ENCODE measurements around the gene NUBPL. TPM values are rescaled to one million over a fixed set of nuclear protein-coding genes. Genes with fewer than 3 reads are reported as not detected.

The NUBPL gene
- total RNA-seq, 2 experiments from 2014 or later: 5.8 to 9.4 TPM

GRCh38 chr14:31660191-31660590, 99.0 kb downstream of the NUBPL start:
- ATAC-seq (ENCODE audit: low read depth): no peak
- H3K27me3 Mint-ChIP-seq: no peaks in the 10 kb centered on the region
- no peak overlapping the region for H3K4me3 Mint-ChIP-seq
- peaks cover 6% of the 10 kb centered on the region for H3K9me3 Mint-ChIP-seq
- DNase-seq: no peak
- H3K27ac Mint-ChIP-seq: no peak overlapping the region
- peaks cover 5% of the 10 kb centered on the region for H3K36me3 Mint-ChIP-seq
- H3K4me1 Mint-ChIP-seq: peaks cover 2% of the 10 kb centered on the region
- POLR2A ChIA-PET: no interaction called here

- H3K27ac Mint-ChIP-seq: no peak overlapping the region
- peaks cover 5% of the 10 kb centered on the region for H3K36me3 Mint-ChIP-seq
- H3K4me3 Mint-ChIP-seq: no peak overlapping the region
- ATAC-seq (ENCODE audit: low read depth) (no peak), DNase-seq (no peak)
- H3K4me1 Mint-ChIP-seq: peaks cover 2% of the 10 kb centered on the region
- POLR2A ChIA-PET: no interaction called here
- peaks cover 9% of the 10 kb centered on the region for H3K9me3 Mint-ChIP-seq
- no peaks in the 10 kb centered on the region for H3K27me3 Mint-ChIP-seq
Measured at GRCh38 chr14:31660728-31661127, 99.5 kb downstream of the NUBPL start.

GRCh38 chr14:31668348-31668747, 107.1 kb downstream of the NUBPL start:
- POLR2A ChIA-PET: no interaction called here
- H3K4me3 Mint-ChIP-seq: no peak overlapping the region
- H3K36me3 Mint-ChIP-seq: peaks cover 3% of the 10 kb centered on the region
- DNase-seq (no peak), ATAC-seq (ENCODE audit: low read depth) (no peak)
- H3K27me3 Mint-ChIP-seq: no peaks in the 10 kb centered on the region
- H3K27ac Mint-ChIP-seq: no peak overlapping the region
- H3K4me1 Mint-ChIP-seq: no peaks in the 10 kb centered on the region
- peaks cover 21% of the 10 kb centered on the region for H3K9me3 Mint-ChIP-seq

GRCh38 chr14:31672709-31673108, 111.5 kb downstream of the NUBPL start:
- Mint-ChIP-seq H3K9me3 (peaks cover 16% of the 10 kb centered on the region), H3K4me1 (peaks cover 2% of the 10 kb centered on the region), H3K27ac (no peak overlapping the region), H3K27me3 (no peaks in the 10 kb centered on the region), H3K36me3 (peaks cover 6% of the 10 kb centered on the region), H3K4me3 (no peak overlapping the region)
- POLR2A ChIA-PET: no interaction called here
- ATAC-seq (ENCODE audit: low read depth) (no peak), DNase-seq (no peak)

GRCh38 chr14:31677052-31677451, 115.8 kb downstream of the NUBPL start:
- Mint-ChIP-seq H3K36me3 (peaks cover 5% of the 10 kb centered on the region), H3K4me3 (no peak overlapping the region), H3K27me3 (no peaks in the 10 kb centered on the region), H3K4me1 (peaks cover 2% of the 10 kb centered on the region), H3K27ac (no peak overlapping the region), H3K9me3 (peaks cover 4% of the 10 kb centered on the region)
- POLR2A ChIA-PET: no interaction called here
- no peak for DNase-seq
- ATAC-seq (ENCODE audit: low read depth): no peak

GRCh38 chr14:31677630-31678029, 116.4 kb downstream of the NUBPL start:
- Mint-ChIP-seq H3K9me3 (peaks cover 4% of the 10 kb centered on the region), H3K36me3 (peaks cover 5% of the 10 kb centered on the region), H3K4me3 (no peak overlapping the region), H3K27me3 (no peaks in the 10 kb centered on the region), H3K4me1 (peaks cover 2% of the 10 kb centered on the region), H3K27ac (no peak overlapping the region)
- POLR2A ChIA-PET: no interaction called here
- ATAC-seq (ENCODE audit: low read depth) (no peak), DNase-seq (no peak)

- Mint-ChIP-seq H3K9me3 (peaks cover 4% of the 10 kb centered on the region), H3K4me3 (no peak overlapping the region), H3K27ac (no peak overlapping the region), H3K27me3 (no peaks in the 10 kb centered on the region), H3K36me3 (peaks cover 4% of the 10 kb centered on the region), H3K4me1 (peaks cover 2% of the 10 kb centered on the region)
- DNase-seq (no peak), ATAC-seq (ENCODE audit: low read depth) (no peak)
- POLR2A ChIA-PET: no interaction called here
Measured at GRCh38 chr14:31678421-31679249, 117.4 kb downstream of the NUBPL start.

GRCh38 chr14:31682768-31683167, 121.6 kb downstream of the NUBPL start:
- Mint-ChIP-seq H3K27me3 (no peaks in the 10 kb centered on the region), H3K9me3 (peaks cover 3% of the 10 kb centered on the region), H3K36me3 (peaks cover 3% of the 10 kb centered on the region), H3K27ac (no peak overlapping the region), H3K4me3 (no peak overlapping the region), H3K4me1 (no peaks in the 10 kb centered on the region)
- POLR2A ChIA-PET: no interaction called here
- DNase-seq (no peak), ATAC-seq (ENCODE audit: low read depth) (no peak)

GRCh38 chr14:31687726-31688125, 126.5 kb downstream of the NUBPL start:
- Mint-ChIP-seq H3K27ac (no peak overlapping the region), H3K4me1 (no peaks in the 10 kb centered on the region), H3K9me3 (peaks cover 4% of the 10 kb centered on the region), H3K36me3 (peaks cover 4% of the 10 kb centered on the region), H3K4me3 (no peak overlapping the region), H3K27me3 (no peaks in the 10 kb centered on the region)
- DNase-seq (no peak), ATAC-seq (ENCODE audit: low read depth) (no peak)
- POLR2A ChIA-PET: no interaction called here

- no peaks in the 10 kb centered on the region for H3K4me1 Mint-ChIP-seq
- POLR2A ChIA-PET: no interaction called here
- DNase-seq: no peak
- ATAC-seq (ENCODE audit: low read depth): no peak
- no peak overlapping the region for H3K27ac Mint-ChIP-seq
- peaks cover 1% of the 10 kb centered on the region for H3K9me3 Mint-ChIP-seq
- H3K27me3 Mint-ChIP-seq: no peaks in the 10 kb centered on the region
- H3K4me3 Mint-ChIP-seq: no peak overlapping the region
- peaks cover 3% of the 10 kb centered on the region for H3K36me3 Mint-ChIP-seq
Measured at GRCh38 chr14:31690056-31690455, 128.9 kb downstream of the NUBPL start.

- H3K27ac Mint-ChIP-seq: no peak overlapping the region
- H3K27me3 Mint-ChIP-seq: no peaks in the 10 kb centered on the region
- peaks cover 3% of the 10 kb centered on the region for H3K9me3 Mint-ChIP-seq
- ATAC-seq (ENCODE audit: low read depth) (no peak), DNase-seq (no peak)
- H3K36me3 Mint-ChIP-seq: peaks cover 3% of the 10 kb centered on the region
- POLR2A ChIA-PET: no interaction called here
- H3K4me1 Mint-ChIP-seq: no peaks in the 10 kb centered on the region
- no peak overlapping the region for H3K4me3 Mint-ChIP-seq
Measured at GRCh38 chr14:31692376-31692781, 131.2 kb downstream of the NUBPL start.

GRCh38 chr14:31696378-31696777, 135.2 kb downstream of the NUBPL start:
- H3K27ac Mint-ChIP-seq: no peak overlapping the region
- H3K27me3 Mint-ChIP-seq: no peaks in the 10 kb centered on the region
- DNase-seq (no peak), ATAC-seq (ENCODE audit: low read depth) (no peak)
- H3K36me3 Mint-ChIP-seq: peaks cover 1% of the 10 kb centered on the region
- H3K4me3 Mint-ChIP-seq: no peak overlapping the region
- peaks cover 4% of the 10 kb centered on the region for H3K9me3 Mint-ChIP-seq
- H3K4me1 Mint-ChIP-seq: no peaks in the 10 kb centered on the region
- POLR2A ChIA-PET: no interaction called here

GRCh38 chr14:31699809-31700208, 138.6 kb downstream of the NUBPL start:
- DNase-seq: no peak
- no peak for ATAC-seq (ENCODE audit: low read depth)
- no peak overlapping the region for H3K27ac Mint-ChIP-seq
- H3K9me3 Mint-ChIP-seq: peaks cover 13% of the 10 kb centered on the region
- no peaks in the 10 kb centered on the region for H3K4me1 Mint-ChIP-seq
- H3K4me3 Mint-ChIP-seq: no peak overlapping the region
- H3K27me3 Mint-ChIP-seq: no peaks in the 10 kb centered on the region
- peaks cover 10% of the 10 kb centered on the region for H3K36me3 Mint-ChIP-seq
- POLR2A ChIA-PET: no interaction called here

GRCh38 chr14:31700282-31701074, 139.3 kb downstream of the NUBPL start:
- peaks cover 13% of the 10 kb centered on the region for H3K9me3 Mint-ChIP-seq
- DNase-seq: no peak
- H3K36me3 Mint-ChIP-seq: peaks cover 10% of the 10 kb centered on the region
- no peak overlapping the region for H3K27ac Mint-ChIP-seq
- H3K27me3 Mint-ChIP-seq: no peaks in the 10 kb centered on the region
- POLR2A ChIA-PET: no interaction called here
- ATAC-seq (ENCODE audit: low read depth): no peak
- no peaks in the 10 kb centered on the region for H3K4me1 Mint-ChIP-seq
- H3K4me3 Mint-ChIP-seq: no peak overlapping the region

All from activated naive CD8-positive, alpha-beta T cell treated with anti-CD3 and anti-CD28 coated beads, Interleukin-2, amount 10 ng/mL, durations not matched to agents 7 days and 5 days (primary cell).